CD14-positive monocyte (primary cell): ENCODE results near the gene TMEM107. TPM values are rescaled to one million over a fixed set of nuclear protein-coding genes. Genes with fewer than 3 reads are reported as not detected.
A peak's percentile ranks its signal among the peaks of the same experiment; 100 is the strongest.

Experiments
- DNase-seq, 3 donors: peaks; one replicate each; pipeline ENCODE4 v3.0.0-alpha.2; 2011 to 2022
- H2AFZ ChIP-seq: 2 replicates; pipeline ENCODE4 v1.6.0; 2012; ENCODE audit warnings: mild to moderate bottlenecking, low read depth, low read length, inconsistent platforms; ENCODE audit not compliant: insufficient read depth, poor library complexity, severe bottlenecking
- H3K27ac ChIP-seq, 2 donors: 1 replicate in 1 of 2; 2 replicates in 1 of 2; pipeline ENCODE4 v1.5.1; 2012 to 2013; ENCODE audit warnings: low read length in 2 of 2, control low read depth in 1 of 2, inconsistent platforms in 1 of 2, low read depth in 1 of 2, mild to moderate bottlenecking in 1 of 2
- H3K27me3 ChIP-seq, 2 donors: one replicate each; pipeline versions ENCODE4 v1.6.0 to v1.6.1; 2011 to 2013; ENCODE audit warnings: low read length in 2 of 2; ENCODE audit not compliant: control insufficient read depth in 2 of 2, insufficient read depth in 2 of 2
- H3K36me3 ChIP-seq, 2 donors: replicated peaks in 1 of 2; 1 replicate in 1 of 2; 2 replicates in 1 of 2; pipeline versions ENCODE4 v1.5.1 to v1.6.1; 2012 to 2013; ENCODE audit warnings: low read length in 2 of 2, control low read depth in 1 of 2, inconsistent platforms in 1 of 2, mild to moderate bottlenecking in 1 of 2; ENCODE audit not compliant: insufficient read depth in 2 of 2, control insufficient read depth in 1 of 2
- H3K4me1 ChIP-seq, 2 donors: 1 replicate in 1 of 2; 2 replicates in 1 of 2; pipeline versions ENCODE4 v1.5.1 to v1.6.1; 2012 to 2013; ENCODE audit warnings: low read length in 2 of 2, control low read depth in 1 of 2, inconsistent platforms in 1 of 2, mild to moderate bottlenecking in 1 of 2, moderate library complexity in 1 of 2; ENCODE audit not compliant: insufficient read depth in 2 of 2, control insufficient read depth in 1 of 2
- H3K4me2 ChIP-seq: replicated peaks from 2 replicates; pipeline ENCODE3; 2012; ENCODE audit warnings: low read length, moderate library complexity, mild to moderate bottlenecking; ENCODE audit not compliant: poor library complexity, severe bottlenecking; ENCODE audit errors: extremely low read depth
- H3K4me3 ChIP-seq, 3 experiments: fragments of 200-600 bp in 1 of 3; sonication (generic) in 1 of 3; replicated peaks in 1 of 3; 1 replicate in 2 of 3; 2 replicates in 1 of 3; pipeline ENCODE4 v1.5.1; 2011 to 2013; ENCODE audit warnings: low read length in 3 of 3, mild to moderate bottlenecking in 3 of 3, control low read depth in 2 of 3, low read depth in 2 of 3, inconsistent platforms in 1 of 3, moderate library complexity in 1 of 3
- H3K79me2 ChIP-seq: 2 replicates; pipeline ENCODE4 v1.6.0; 2012; ENCODE audit warnings: mild to moderate bottlenecking, control low read depth, inconsistent platforms, low read length, moderate library complexity; ENCODE audit not compliant: insufficient read depth
- H3K9ac ChIP-seq: 2 replicates; pipeline ENCODE4 v1.6.0; 2017; ENCODE audit warnings: low read length, mild to moderate bottlenecking; ENCODE audit not compliant: insufficient read depth, poor library complexity, severe bottlenecking
- H3K9me3 ChIP-seq, 2 donors: replicated peaks in 1 of 2; 1 replicate in 1 of 2; 2 replicates in 1 of 2; pipeline versions ENCODE4 v1.5.1 to v1.6.1; 2012 to 2013; ENCODE audit warnings: low read length in 2 of 2, control low read depth in 1 of 2; ENCODE audit not compliant: control insufficient read depth in 1 of 2, insufficient read depth in 1 of 2
- H4K20me1 ChIP-seq: 2 replicates; pipeline ENCODE4 v1.6.0; 2012; ENCODE audit warnings: mild to moderate bottlenecking, low read length, control low read depth, moderate library complexity; ENCODE audit not compliant: insufficient read depth
- H3K27ac Mint-ChIP-seq, 7 donors: one replicate each; pipeline ENCODE4 v1.8.0; 2020; ENCODE audit warnings: mild to moderate bottlenecking in 7 of 7, mixed read lengths in 7 of 7, moderate library complexity in 6 of 7, inconsistent platforms in 2 of 7
- H3K27me3 Mint-ChIP-seq, 3 donors: one replicate each; pipeline ENCODE4 v1.8.0; 2021 to 2022; ENCODE audit warnings: low read depth in 3 of 3, mild to moderate bottlenecking in 3 of 3, mixed read lengths in 3 of 3, moderate library complexity in 3 of 3, inconsistent platforms in 1 of 3
- H3K36me3 Mint-ChIP-seq, 2 donors: one replicate each; pipeline ENCODE4 v1.8.0; 2020; ENCODE audit warnings: mixed read lengths in 2 of 2, inconsistent platforms in 1 of 2, mild to moderate bottlenecking in 1 of 2
- H3K4me1 Mint-ChIP-seq: one replicate; pipeline ENCODE4 v1.8.0; 2020; ENCODE audit warnings: mild to moderate bottlenecking, mixed read lengths
- H3K4me3 Mint-ChIP-seq, 2 donors: one replicate each; pipeline ENCODE4 v1.8.0; 2020; ENCODE audit warnings: mild to moderate bottlenecking in 2 of 2, mixed read lengths in 2 of 2, moderate library complexity in 1 of 2
- H3K9me3 Mint-ChIP-seq, 7 donors: one replicate each; pipeline ENCODE4 v1.8.0; 2020 to 2022; ENCODE audit warnings: mixed read lengths in 7 of 7, mild to moderate bottlenecking in 6 of 7, moderate library complexity in 6 of 7, inconsistent platforms in 2 of 7
- WGBS: methylation state at CpG from one replicate; pipeline ENCODE4 v1.1.5; 2013; ENCODE audit warnings: missing lambda C conversion rate; ENCODE audit not compliant: insufficient coverage; 5-methylcytosine and 5-hydroxymethylcytosine counted together
- intact Hi-C, 2 donors: fragments of 100-400 bp; cut with micrococcal nuclease; formaldehyde crosslinking; loops; one replicate each; pipeline versions ENCODE4 v1.15.0 to v1.15.1; 2023
- polyA plus RNA-seq, 3 donors: library from polyadenylated mRNA; depleted of rRNA in 1 of 3; unstranded in 2 of 3; stranded (reverse) in 1 of 3; fragments of 300-500 nt in 2 of 3; fragments of >200 nt in 1 of 3; fragmentation: Illumina TruSeq in 2 of 3; gene quantifications; 1 replicate in 2 of 3; 2 replicates in 1 of 3; pipeline ENCODE4 v1.2.3, GENCODE V29; 2012 to 2021
- TF ChIP-seq, protein P1 (sequence below): fragments of 200-600 bp; IDR thresholded peaks from one replicate; pipeline ENCODE4 v1.8.0; 2022; ENCODE audit warnings: antibody characterized with exemption, mild to moderate bottlenecking

TMEM107 gene
- polyA plus RNA-seq, 3 donors, result 20.5 to 37.4 (median 31.4) TPM

DNA sequence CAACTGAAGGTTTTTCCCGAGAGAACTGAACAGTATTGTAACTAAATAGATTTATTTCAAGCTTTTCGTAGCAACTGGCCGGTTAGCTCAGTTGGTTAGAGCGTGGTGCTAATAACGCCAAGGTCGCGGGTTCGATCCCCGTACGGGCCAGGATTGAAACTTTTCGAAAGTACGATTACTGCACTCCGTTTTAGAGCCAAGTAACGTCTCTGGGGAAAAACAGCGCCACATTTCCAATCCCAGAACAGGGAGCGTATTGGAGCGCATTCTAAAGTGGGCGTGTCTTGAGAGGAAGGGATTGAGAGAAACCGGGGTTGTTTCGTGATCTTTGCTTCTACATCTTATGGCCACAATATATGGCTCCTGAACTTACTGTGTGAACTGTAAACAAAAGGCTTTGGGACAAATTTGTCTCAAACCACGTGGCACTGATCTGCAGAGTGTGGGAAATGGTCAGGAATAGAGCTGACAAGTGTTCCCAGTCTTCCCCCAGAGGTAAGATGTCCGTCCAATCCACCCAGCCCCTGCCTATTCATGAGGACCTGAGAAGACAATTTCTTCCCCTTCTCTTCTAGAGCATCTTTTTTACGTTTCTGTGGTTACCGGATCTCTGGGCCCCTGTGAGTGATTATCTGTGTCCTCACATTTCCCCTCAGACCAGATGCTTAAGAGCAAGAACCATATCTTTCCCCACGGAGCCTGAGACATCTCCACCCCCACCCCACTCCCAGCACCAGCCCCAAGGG is 11.5 kb upstream of the TMEM107 start:
- H3K4me1 Mint-ChIP-seq, result peaks cover 13% of the 10 kb centered on the region
- Histone ChIP-seq H3K4me1 (peaks cover 62 to 73% of the 10 kb centered on the region in 2 donors), H3K9me3 (no peaks in the 10 kb centered on the region)

More for the DNA sequence above, 11.5 kb upstream of the TMEM107 start:
- Histone ChIP-seq H3K27me3 (no peaks in the 10 kb centered on the region), H3K36me3 (no peaks in the 10 kb centered on the region), H2AFZ (no peak overlapping the region), H4K20me1 (peaks cover 28% of the 10 kb centered on the region), H3K4me3 (peak overlapping the region; percentile 51 to 90 (median 63)), H3K4me2 (peak overlapping the region; percentile 96), H3K79me2 (peaks cover 23% of the 10 kb centered on the region), H3K9ac (no peak overlapping the region), H3K27ac (peak overlapping the region; percentile 46 to 61)
- H3K4me3 Mint-ChIP-seq, result no peak overlapping the region
- 1% methylated on average over 19 of the region's 25 CpGs for WGBS
- no peaks in the 10 kb centered on the region for H3K36me3 Mint-ChIP-seq
- H3K9me3 Mint-ChIP-seq, result peaks cover 0 to 3% (median 0%) of the 10 kb centered on the region in 7 donors
- no peak overlapping the region for H3K27ac Mint-ChIP-seq
- intact Hi-C loops, result loop anchor here (2.0 to 10.0 kb wide), 5 partner anchors 33 to 69 kb away; partner anchors contain the start of genes ALOXE3 (in 1 of the 2), CTC1 (in 1 of the 2), HES7 (in 1 of the 2) and PER1 (in 1 of the 2)
- TF ChIP-seq, protein P1, sequence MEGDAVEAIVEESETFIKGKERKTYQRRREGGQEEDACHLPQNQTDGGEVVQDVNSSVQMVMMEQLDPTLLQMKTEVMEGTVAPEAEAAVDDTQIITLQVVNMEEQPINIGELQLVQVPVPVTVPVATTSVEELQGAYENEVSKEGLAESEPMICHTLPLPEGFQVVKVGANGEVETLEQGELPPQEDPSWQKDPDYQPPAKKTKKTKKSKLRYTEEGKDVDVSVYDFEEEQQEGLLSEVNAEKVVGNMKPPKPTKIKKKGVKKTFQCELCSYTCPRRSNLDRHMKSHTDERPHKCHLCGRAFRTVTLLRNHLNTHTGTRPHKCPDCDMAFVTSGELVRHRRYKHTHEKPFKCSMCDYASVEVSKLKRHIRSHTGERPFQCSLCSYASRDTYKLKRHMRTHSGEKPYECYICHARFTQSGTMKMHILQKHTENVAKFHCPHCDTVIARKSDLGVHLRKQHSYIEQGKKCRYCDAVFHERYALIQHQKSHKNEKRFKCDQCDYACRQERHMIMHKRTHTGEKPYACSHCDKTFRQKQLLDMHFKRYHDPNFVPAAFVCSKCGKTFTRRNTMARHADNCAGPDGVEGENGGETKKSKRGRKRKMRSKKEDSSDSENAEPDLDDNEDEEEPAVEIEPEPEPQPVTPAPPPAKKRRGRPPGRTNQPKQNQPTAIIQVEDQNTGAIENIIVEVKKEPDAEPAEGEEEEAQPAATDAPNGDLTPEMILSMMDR, result no peak
- peaks cover 2 to 8% (median 4%) of the 10 kb centered on the region in 3 donors for H3K27me3 Mint-ChIP-seq
- peak; percentile 87 to 94 (median 92) for DNase-seq
